HG02970 (cell line): ENCODE measurements around the gene POMZP3.
"Not testable (repeated sequence)": the region's sequence is repeated elsewhere in the genome, so short reads cannot be mapped to it uniquely, and the experiment has no call there.

Source experiments
- ATAC-seq: cut with Tn5 transposase; IDR thresholded peaks from one replicate; pipeline ENCODE4 v1.9.1; 2021; ENCODE audit warnings: mild to moderate bottlenecking, moderate library complexity, moderate number of reproducible peaks; ENCODE audit not compliant: unreplicated experiment, low FRiP score

POMZP3 gene

GRCh38 chr7:76626989-76627642 is at the start of gene POMZP3:
POMZP3 (minus strand) TSS chr7:76627279; CDS start chr7:76626064, 1,215 bp downstream.
- peak; percentile 93 for ATAC-seq

GRCh38 chr7:76675783-76676182 is 48.7 kb upstream of the POMZP3 start:
- not testable (repeated sequence) for ATAC-seq

- not testable (repeated sequence) for ATAC-seq
These were observed 46.3 kb upstream of the POMZP3 start for GRCh38 chr7:76673346-76673745.

- ATAC-seq = not testable (repeated sequence)
These were observed 32.1 kb upstream of the POMZP3 start for GRCh38 chr7:76659212-76659611.

GRCh38 chr7:76656425-76656824 is 29.3 kb upstream of the POMZP3 start:
- not testable (repeated sequence) for ATAC-seq

GRCh38 chr7:76642620-76643019 is 15.5 kb upstream of the POMZP3 start:
- not testable (repeated sequence) for ATAC-seq

- ATAC-seq = peak; percentile 64
These were observed 10.1 kb upstream of the POMZP3 start for GRCh38 chr7:76637061-76637691.

GRCh38 chr7:76626581-76626980 is 498 bp downstream of the POMZP3 start:
- peak; percentile 37 for ATAC-seq

GRCh38 chr7:76619439-76620190 is 7.5 kb downstream of the POMZP3 start:
- not testable (repeated sequence) for ATAC-seq

- not testable (repeated sequence) for ATAC-seq
These were observed 13.3 kb downstream of the POMZP3 start for GRCh38 chr7:76613783-76614182.

- ATAC-seq = not testable (repeated sequence)
These were observed 14.8 kb downstream of the POMZP3 start for GRCh38 chr7:76612232-76612631.

GRCh38 chr7:76609864-76610263 is 17.2 kb downstream of the POMZP3 start:
- not testable (repeated sequence) for ATAC-seq

GRCh38 chr7:76608469-76608868 is 18.6 kb downstream of the POMZP3 start:
- ATAC-seq = not testable (repeated sequence)

- peak; percentile 79 for ATAC-seq
These were observed 21.1 kb downstream of the POMZP3 start for GRCh38 chr7:76606027-76606426.

- not testable (repeated sequence) for ATAC-seq
These were observed 26.4 kb downstream of the POMZP3 start for GRCh38 chr7:76600650-76601049.

GRCh38 chr7:76600116-76600482 is 27.0 kb downstream of the POMZP3 start:
- ATAC-seq = not testable (repeated sequence)

GRCh38 chr7:76598590-76599264 is 28.4 kb downstream of the POMZP3 start:
- not testable (repeated sequence) for ATAC-seq

GRCh38 chr7:76597288-76597687 is 29.8 kb downstream of the POMZP3 start:
- ATAC-seq = not testable (repeated sequence)

GRCh38 chr7:76592694-76593093 is 34.4 kb downstream of the POMZP3 start:
- not testable (repeated sequence) for ATAC-seq

- ATAC-seq = not testable (repeated sequence)
These were observed 35.3 kb downstream of the POMZP3 start for GRCh38 chr7:76591602-76592304.
